KMS-11 (cell line): ENCODE results near the gene TIMM44.

ENCODE experiments used
- H2AFZ ChIP-seq: fragments of 200-600 bp; sonication (generic); 2 replicates; pipeline ENCODE4 v1.6.1; 2016; ENCODE audit warnings: antibody characterized with exemption, mixed run types, low read depth
- H3K27ac ChIP-seq: fragments of 200-600 bp; sonication (generic); 2 replicates; pipeline ENCODE4 v1.6.1; 2016; ENCODE audit warnings: mild to moderate bottlenecking, mixed run types
- H3K27me3 ChIP-seq: fragments of 200-600 bp; sonication (generic); 2 replicates; pipeline ENCODE4 v1.6.1; 2017; ENCODE audit warnings: mild to moderate bottlenecking, low read depth, mixed run types, moderate library complexity; ENCODE audit not compliant: insufficient read depth
- H3K36me3 ChIP-seq: fragments of 200-600 bp; sonication (generic); 2 replicates; pipeline ENCODE4 v1.6.1; 2017; ENCODE audit warnings: mild to moderate bottlenecking, mixed run types; ENCODE audit not compliant: insufficient read depth
- H3K4me1 ChIP-seq: fragments of 200-600 bp; sonication (generic); 2 replicates; pipeline ENCODE4 v1.6.1; 2016; ENCODE audit warnings: mild to moderate bottlenecking, low read depth, mixed run types; ENCODE audit not compliant: poor library complexity, severe bottlenecking
- H3K4me2 ChIP-seq: fragments of 200-600 bp; sonication (generic); 2 replicates; pipeline ENCODE4 v1.7.0; 2016; ENCODE audit warnings: mild to moderate bottlenecking, mixed run types
- H3K4me3 ChIP-seq: fragments of 200-600 bp; sonication (generic); IDR thresholded peaks from 2 replicates; pipeline ENCODE4 v1.6.1; 2017; ENCODE audit warnings: low read depth, low read length, mixed read lengths; ENCODE audit not compliant: insufficient read depth
- H3K79me2 ChIP-seq: fragments of 200-600 bp; sonication (generic); 2 replicates; pipeline ENCODE4 v1.6.1; 2016; ENCODE audit warnings: low read depth, mixed run types; ENCODE audit not compliant: insufficient read depth
- H3K9ac ChIP-seq: fragments of 200-600 bp; sonication (generic); 2 replicates; pipeline ENCODE4 v1.6.1; 2016; ENCODE audit warnings: mild to moderate bottlenecking, mixed run types
- H4K20me1 ChIP-seq: fragments of 200-600 bp; sonication (generic); 2 replicates; pipeline ENCODE4 v1.6.1; 2016; ENCODE audit warnings: mild to moderate bottlenecking, mixed run types; ENCODE audit not compliant: insufficient read depth
- TF ChIP-seq, protein P1 (sequence below): fragments of 200-600 bp; sonication (generic); conservative IDR thresholded peaks from 2 replicates; pipeline ENCODE4 v1.6.1; 2017; ENCODE audit warnings: low read depth, mild to moderate bottlenecking, antibody characterized with exemption, low read length, moderate library complexity, mixed read lengths

TIMM44 gene

DNA sequence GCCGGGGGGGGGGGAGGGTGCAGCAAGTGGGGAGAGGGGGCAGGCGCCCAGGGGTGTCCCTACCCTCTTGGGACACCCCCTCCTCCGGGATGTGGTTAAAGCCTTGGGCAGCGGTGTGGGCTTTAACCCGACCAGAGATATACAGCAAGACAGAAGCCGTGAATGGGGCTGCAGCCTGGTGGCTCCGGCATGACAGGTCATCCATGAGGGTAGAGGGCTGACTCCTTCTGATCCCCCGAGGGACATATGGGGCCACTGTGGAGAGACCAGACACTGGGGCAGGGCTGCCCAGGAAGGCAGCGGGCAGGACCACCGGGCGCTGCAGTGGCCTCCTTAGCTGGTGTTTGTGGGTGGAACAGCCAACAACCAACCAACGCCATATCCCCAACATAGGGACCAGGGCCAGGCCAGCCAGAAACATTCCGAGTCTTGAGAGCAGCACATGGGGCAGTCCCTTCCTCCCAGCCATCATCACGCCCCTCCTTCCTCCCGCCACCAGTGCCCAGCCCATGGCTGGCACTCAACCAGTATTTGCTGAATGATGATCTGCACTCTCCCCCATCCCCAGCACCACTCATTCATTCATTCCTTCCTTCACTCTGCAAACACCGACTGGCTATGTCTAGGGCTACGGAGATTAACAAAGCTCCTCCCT is 43.8 kb upstream of the TIMM44 start:
- H3K36me3 ChIP-seq = no peaks in the 10 kb centered on the region
- H2AFZ ChIP-seq = no peak overlapping the region
- H3K27ac ChIP-seq = no peak overlapping the region
- no peaks in the 10 kb centered on the region for H3K4me1 ChIP-seq
- H3K4me2 ChIP-seq = no peak overlapping the region
- no peaks in the 10 kb centered on the region for H3K27me3 ChIP-seq
- no peaks in the 10 kb centered on the region for H4K20me1 ChIP-seq
- no peak overlapping the region for H3K9ac ChIP-seq
- TF ChIP-seq, protein P1, sequence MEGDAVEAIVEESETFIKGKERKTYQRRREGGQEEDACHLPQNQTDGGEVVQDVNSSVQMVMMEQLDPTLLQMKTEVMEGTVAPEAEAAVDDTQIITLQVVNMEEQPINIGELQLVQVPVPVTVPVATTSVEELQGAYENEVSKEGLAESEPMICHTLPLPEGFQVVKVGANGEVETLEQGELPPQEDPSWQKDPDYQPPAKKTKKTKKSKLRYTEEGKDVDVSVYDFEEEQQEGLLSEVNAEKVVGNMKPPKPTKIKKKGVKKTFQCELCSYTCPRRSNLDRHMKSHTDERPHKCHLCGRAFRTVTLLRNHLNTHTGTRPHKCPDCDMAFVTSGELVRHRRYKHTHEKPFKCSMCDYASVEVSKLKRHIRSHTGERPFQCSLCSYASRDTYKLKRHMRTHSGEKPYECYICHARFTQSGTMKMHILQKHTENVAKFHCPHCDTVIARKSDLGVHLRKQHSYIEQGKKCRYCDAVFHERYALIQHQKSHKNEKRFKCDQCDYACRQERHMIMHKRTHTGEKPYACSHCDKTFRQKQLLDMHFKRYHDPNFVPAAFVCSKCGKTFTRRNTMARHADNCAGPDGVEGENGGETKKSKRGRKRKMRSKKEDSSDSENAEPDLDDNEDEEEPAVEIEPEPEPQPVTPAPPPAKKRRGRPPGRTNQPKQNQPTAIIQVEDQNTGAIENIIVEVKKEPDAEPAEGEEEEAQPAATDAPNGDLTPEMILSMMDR = no peak
- H3K4me3 ChIP-seq = no peak overlapping the region
- H3K79me2 ChIP-seq = peaks cover 2% of the 10 kb centered on the region

DNA sequence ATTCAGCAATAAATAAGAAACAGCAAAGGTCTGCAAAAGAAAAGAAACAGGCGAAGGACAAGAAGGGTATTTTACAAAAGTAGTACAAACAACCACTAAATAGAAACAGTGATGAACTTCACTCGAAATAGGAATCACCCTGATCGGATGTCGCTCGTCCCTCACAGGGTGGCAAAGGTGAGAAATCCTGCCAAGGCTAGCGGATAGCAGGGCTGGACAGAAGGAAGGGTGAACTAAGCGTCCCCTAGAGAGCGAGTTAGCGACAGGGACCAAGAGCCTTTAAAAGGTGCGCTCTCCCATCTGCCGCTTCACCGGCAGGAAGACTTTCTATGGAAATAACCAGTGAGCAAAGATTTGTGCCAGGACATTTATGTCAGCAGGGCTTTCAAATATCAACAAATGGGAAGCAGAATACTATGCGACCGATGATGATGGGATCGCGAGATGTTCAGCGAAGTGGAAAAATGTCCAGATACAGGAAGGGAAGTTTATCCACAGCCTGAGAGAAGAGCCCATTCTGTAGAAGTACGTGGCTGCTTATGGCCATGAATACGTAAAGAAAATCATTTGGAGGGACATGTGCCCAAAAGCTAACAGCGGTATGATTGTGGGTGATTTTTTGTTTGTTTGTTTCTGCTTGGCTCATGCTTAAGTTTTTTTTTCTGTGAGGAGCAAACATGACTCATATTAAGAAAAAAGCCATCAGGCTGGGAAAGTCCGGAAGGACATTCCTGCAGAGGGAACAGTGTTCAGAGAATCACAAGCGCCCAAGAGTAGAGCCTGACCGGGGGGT is 43.1 kb upstream of the TIMM44 start:
- Histone ChIP-seq H3K4me1 (no peaks in the 10 kb centered on the region), H3K36me3 (no peaks in the 10 kb centered on the region), H4K20me1 (no peaks in the 10 kb centered on the region), H3K27ac (no peak overlapping the region), H3K9ac (no peak overlapping the region), H3K27me3 (no peaks in the 10 kb centered on the region), H3K79me2 (no peaks in the 10 kb centered on the region; the same call in none of the 2 replicates), H2AFZ (no peak overlapping the region), H3K4me2 (no peak overlapping the region), H3K4me3 (no peak overlapping the region)
- TF ChIP-seq, protein P1 = no peak

GRCh38 chr19:7985481-7985911 is 42.0 kb upstream of the TIMM44 start:
- TF ChIP-seq, protein P1 = no peak
- Histone ChIP-seq H4K20me1 (no peaks in the 10 kb centered on the region), H3K4me2 (no peak overlapping the region), H3K4me1 (no peaks in the 10 kb centered on the region), H3K9ac (no peak overlapping the region), H3K27ac (no peak overlapping the region), H3K79me2 (no peaks in the 10 kb centered on the region; the same call in none of the 2 replicates), H2AFZ (no peak overlapping the region), H3K4me3 (no peak overlapping the region), H3K27me3 (no peaks in the 10 kb centered on the region), H3K36me3 (no peaks in the 10 kb centered on the region)

GRCh38 chr19:7983995-7984837 is 40.8 kb upstream of the TIMM44 start:
- H4K20me1 ChIP-seq = no peaks in the 10 kb centered on the region
- H3K4me1 ChIP-seq = no peaks in the 10 kb centered on the region
- H3K4me2 ChIP-seq = no peak overlapping the region
- H3K4me3 ChIP-seq = no peak overlapping the region
- H2AFZ ChIP-seq = no peak overlapping the region
- TF ChIP-seq, protein P1 = no peak
- H3K36me3 ChIP-seq = no peaks in the 10 kb centered on the region
- H3K9ac ChIP-seq = no peak overlapping the region
- no peaks in the 10 kb centered on the region; the same call in none of the 2 replicates for H3K79me2 ChIP-seq
- no peaks in the 10 kb centered on the region for H3K27me3 ChIP-seq
- no peak overlapping the region for H3K27ac ChIP-seq
